Adrenal gland (tissue), 12 donors: ENCODE results near the gene PAMR1. TPM values are rescaled to one million over a fixed set of nuclear protein-coding genes. Genes with fewer than 3 reads are reported as not detected.
A peak's percentile ranks its signal among the peaks of the same experiment; 100 is the strongest.

ENCODE experiments used
- DNase-seq, 7 donors: peaks; one replicate each; pipeline ENCODE4 v3.0.0-alpha.2; 2019 to 2020
- H3K27ac ChIP-seq, 5 donors: fragments of 200-600 bp; sonication (generic) in 4 of 5; 1 replicate in 3 of 5; 2 replicates in 2 of 5; pipeline versions ENCODE4 v1.5.1 to v1.8.0; 2016 to 2020; ENCODE audit warnings: mild to moderate bottlenecking in 1 of 5
- H3K27me3 ChIP-seq: fragments of 200-600 bp; 2 replicates; pipeline ENCODE4 v1.8.0; 2021
- H3K36me3 ChIP-seq, 2 donors: fragments of 200-600 bp; replicated peaks in 1 of 2; 1 replicate in 1 of 2; 2 replicates in 1 of 2; pipeline versions ENCODE4 v1.5.1 to v1.8.0; 2018 to 2022
- H3K4me1 ChIP-seq, 2 donors: fragments of 200-600 bp; replicated peaks in 1 of 2; 1 replicate in 1 of 2; 2 replicates in 1 of 2; pipeline versions ENCODE4 v1.5.1 to v1.8.0; 2018 to 2021
- H3K4me3 ChIP-seq, 4 donors: fragments of 200-600 bp; sonication (generic) in 3 of 4; one replicate each; pipeline ENCODE4 v1.5.1; 2016 to 2018
- H3K9me3 ChIP-seq, 3 donors: fragments of 200-600 bp; sonication (generic) in 1 of 3; replicated peaks in 1 of 3; 1 replicate in 2 of 3; 2 replicates in 1 of 3; pipeline versions ENCODE4 v1.5.1 to v1.8.0; 2016 to 2021
- POLR2A ChIP-seq, 2 donors: fragments of 450-650 bp; IDR thresholded peaks; one replicate each; pipeline ENCODE4 v1.6.1; 2017; ENCODE audit warnings: antibody characterized with exemption in 2 of 2, mild to moderate bottlenecking in 2 of 2, moderate library complexity in 1 of 2
- WGBS, 4 donors: extraction: QIAGEN DNeasy Blood & Tissue Kit in 2 of 4; methylation state at CpG; one replicate each; pipeline versions ENCODE4 v1.1.5 to v1.1.7; 2013 to 2017; 5-methylcytosine and 5-hydroxymethylcytosine counted together
- intact Hi-C, 2 donors: fragments of 100-400 bp; cut with DNase I; formaldehyde crosslinking; loops; one replicate each; pipeline versions ENCODE4 v1.14.1 to v1.15.0; 2022 to 2023
- polyA plus RNA-seq, 3 donors: library from polyadenylated mRNA; stranded (reverse); fragments of 200-250 nt in 2 of 3; fragments of 350-450 nt in 1 of 3; fragmentation: Illumina TruSeq in 1 of 3; extraction: RNeasy Lipid Tissue Mini Kit (QIAGEN cat#74804) in 1 of 3; gene quantifications; one replicate each; pipeline ENCODE4 v1.2.3, GENCODE V29; 2013 to 2014
- total RNA-seq, 9 donors: library from RNA; depleted of rRNA in 4 of 9; stranded (reverse); fragments of >200 nt in 4 of 9; fragments of 120-200 nt in 1 of 9; fragmentation: NEBNext Ultra II Directional in 1 of 9; extraction: Animal tissue kit (Norgen Biotek cat#: 25700) in 1 of 9; gene quantifications; one replicate each; pipeline versions ENCODE4 v1.1.0 to v1.2.4, GENCODE V29; 2013 to 2023
- TF ChIP-seq, protein P1 (sequence below), 6 experiments: fragments of 450-650 bp in 4 of 6; fragments of 200-600 bp in 2 of 6; sonication (generic) in 1 of 6; IDR thresholded peaks; 1 replicate in 5 of 6; 2 replicates in 1 of 6; pipeline versions ENCODE4 v1.5.1 to v1.8.0; 2016 to 2021; ENCODE audit warnings: antibody characterized with exemption in 6 of 6, mild to moderate bottlenecking in 2 of 6, moderate library complexity in 1 of 6
- donor health status: healthy with polysubstance abuse.
- donor health status: Bipolar disorder and iron deficiency.
- donor health status: DM: yes; HTN: yes; CAD: no.
- donor health status: DM: no; HTN: no; CAD: no.
- donor health status: DM: no; HTN: no; CAD: no.
- donor health status: DM: yes; HTN: yes; CAD: no.

The PAMR1 gene
- total and polyA plus RNA-seq, 12 donors: 4.3 to 25.7 (median 11.2) TPM

DNA sequence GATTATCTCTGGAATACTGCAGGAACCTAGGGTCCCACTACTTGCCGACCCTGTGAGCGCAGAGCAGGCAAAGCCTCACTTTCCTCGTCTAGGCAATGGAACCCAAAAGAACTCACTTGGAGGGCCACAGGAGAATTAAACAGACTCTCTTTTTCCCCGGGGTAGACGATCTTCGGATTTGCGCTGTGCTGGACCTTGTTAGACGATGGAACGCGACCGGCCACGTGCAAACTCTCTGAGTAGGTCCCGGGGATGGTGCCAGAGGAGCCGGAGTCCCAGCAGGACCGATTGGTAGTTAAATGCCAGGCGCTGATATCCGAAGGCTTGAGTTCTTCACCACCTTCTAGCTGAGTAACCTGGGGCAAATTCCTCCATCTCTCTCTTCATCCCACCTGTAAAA, 105.0 kb downstream of the PAMR1 start:
- no peak for DNase-seq
- TF ChIP-seq POLR2A (IDR thresholded peaks at IDR 0.05): no peak
- TF ChIP-seq, protein P1, sequence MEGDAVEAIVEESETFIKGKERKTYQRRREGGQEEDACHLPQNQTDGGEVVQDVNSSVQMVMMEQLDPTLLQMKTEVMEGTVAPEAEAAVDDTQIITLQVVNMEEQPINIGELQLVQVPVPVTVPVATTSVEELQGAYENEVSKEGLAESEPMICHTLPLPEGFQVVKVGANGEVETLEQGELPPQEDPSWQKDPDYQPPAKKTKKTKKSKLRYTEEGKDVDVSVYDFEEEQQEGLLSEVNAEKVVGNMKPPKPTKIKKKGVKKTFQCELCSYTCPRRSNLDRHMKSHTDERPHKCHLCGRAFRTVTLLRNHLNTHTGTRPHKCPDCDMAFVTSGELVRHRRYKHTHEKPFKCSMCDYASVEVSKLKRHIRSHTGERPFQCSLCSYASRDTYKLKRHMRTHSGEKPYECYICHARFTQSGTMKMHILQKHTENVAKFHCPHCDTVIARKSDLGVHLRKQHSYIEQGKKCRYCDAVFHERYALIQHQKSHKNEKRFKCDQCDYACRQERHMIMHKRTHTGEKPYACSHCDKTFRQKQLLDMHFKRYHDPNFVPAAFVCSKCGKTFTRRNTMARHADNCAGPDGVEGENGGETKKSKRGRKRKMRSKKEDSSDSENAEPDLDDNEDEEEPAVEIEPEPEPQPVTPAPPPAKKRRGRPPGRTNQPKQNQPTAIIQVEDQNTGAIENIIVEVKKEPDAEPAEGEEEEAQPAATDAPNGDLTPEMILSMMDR (IDR thresholded peaks at IDR 0.05): no peak
- no peaks in the 10 kb centered on the region for H3K36me3 ChIP-seq
- no peaks in the 10 kb centered on the region for H3K9me3 ChIP-seq
- peaks cover 12 to 16% of the 10 kb centered on the region in 2 donors for H3K4me1 ChIP-seq
- H3K27ac ChIP-seq: no peak overlapping the region
- WGBS, 4 donors: 12 to 35% (median 21%) methylated on average over 14 to 17 of the region's 17 CpGs
- H3K4me3 ChIP-seq: no peak overlapping the region
- peaks cover 42% of the 10 kb centered on the region for H3K27me3 ChIP-seq
- intact Hi-C loops: no loop called here

GRCh38 chr11:35419830-35420333, 105.5 kb downstream of the PAMR1 start:
- Histone ChIP-seq H3K27ac (no peak overlapping the region), H3K4me1 (peaks cover 12 to 16% of the 10 kb centered on the region in 2 donors), H3K27me3 (peaks cover 42% of the 10 kb centered on the region), H3K36me3 (no peaks in the 10 kb centered on the region), H3K9me3 (no peaks in the 10 kb centered on the region), H3K4me3 (peak overlapping the region in 1 of 4 donors; percentile 38)
- intact Hi-C loops: no loop called here
- WGBS, 4 donors: 4 to 8% (median 6%) methylated on average over 25 to 41 of the region's 41 CpGs
- no peak for DNase-seq
- no peak for TF ChIP-seq POLR2A (IDR thresholded peaks at IDR 0.05)
- TF ChIP-seq, protein P1 (IDR thresholded peaks at IDR 0.05): no peak

DNA sequence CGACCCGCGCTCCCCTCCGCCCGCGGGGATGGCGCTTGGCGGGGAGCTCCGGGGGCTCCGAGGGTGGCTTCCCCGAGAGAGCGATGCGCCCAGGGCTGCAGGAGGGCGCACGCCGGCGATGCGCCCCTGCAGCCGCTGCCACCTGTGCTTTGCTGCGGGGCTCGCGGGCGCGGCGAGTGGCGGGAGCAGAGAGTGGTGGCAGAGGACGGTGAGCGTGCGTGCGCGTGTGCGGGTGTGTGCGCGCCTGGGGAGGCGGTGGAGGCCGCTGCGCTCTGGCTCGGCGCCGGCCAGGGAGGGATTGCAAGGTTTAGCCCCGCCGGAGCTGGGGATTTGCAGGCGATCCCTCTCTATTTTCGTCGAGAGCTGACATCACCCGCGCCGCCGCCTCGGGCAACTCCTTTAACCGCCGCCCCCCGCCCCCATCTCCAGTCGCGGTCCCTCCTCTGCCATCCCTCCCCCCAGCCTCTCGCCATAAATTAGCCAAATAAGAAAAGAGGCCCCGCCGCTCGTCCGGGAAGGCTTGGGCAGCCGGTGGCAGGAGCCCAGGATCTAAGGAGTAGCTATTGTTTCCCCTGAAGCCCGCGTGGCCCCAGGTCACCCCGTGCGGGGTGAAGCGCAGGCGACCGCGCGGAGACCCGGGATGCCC, 106.1 kb downstream of the PAMR1 start, which contains the start of gene SLC1A2:
TSS of gene SLC1A2 (minus strand) at position 375 of the 646 bp plus-strand sequence. CDS start 592 bp downstream, outside the sequence.
- Histone ChIP-seq H3K27ac (no peak within 1 kb of the TSS), H3K4me1 (peaks cover 12 to 16% of the 10 kb centered on the region in 2 donors), H3K9me3 (no peaks in the 10 kb centered on the region), H3K36me3 (no peaks in the 10 kb centered on the region), H3K4me3 (peak within 1 kb of the TSS in 1 of 4 donors; percentile 38), H3K27me3 (peaks cover 42% of the 10 kb centered on the region)
- TF ChIP-seq, protein P1 (IDR thresholded peaks at IDR 0.05): no peak
- no peak for TF ChIP-seq POLR2A (IDR thresholded peaks at IDR 0.05)
- 0 to 3% (median 1%) methylated on average over 13 to 71 of the region's 71 CpGs for WGBS, 4 donors
- peak in 1 of 7 donors; percentile 31 for DNase-seq
- intact Hi-C loops: no loop called here

DNA sequence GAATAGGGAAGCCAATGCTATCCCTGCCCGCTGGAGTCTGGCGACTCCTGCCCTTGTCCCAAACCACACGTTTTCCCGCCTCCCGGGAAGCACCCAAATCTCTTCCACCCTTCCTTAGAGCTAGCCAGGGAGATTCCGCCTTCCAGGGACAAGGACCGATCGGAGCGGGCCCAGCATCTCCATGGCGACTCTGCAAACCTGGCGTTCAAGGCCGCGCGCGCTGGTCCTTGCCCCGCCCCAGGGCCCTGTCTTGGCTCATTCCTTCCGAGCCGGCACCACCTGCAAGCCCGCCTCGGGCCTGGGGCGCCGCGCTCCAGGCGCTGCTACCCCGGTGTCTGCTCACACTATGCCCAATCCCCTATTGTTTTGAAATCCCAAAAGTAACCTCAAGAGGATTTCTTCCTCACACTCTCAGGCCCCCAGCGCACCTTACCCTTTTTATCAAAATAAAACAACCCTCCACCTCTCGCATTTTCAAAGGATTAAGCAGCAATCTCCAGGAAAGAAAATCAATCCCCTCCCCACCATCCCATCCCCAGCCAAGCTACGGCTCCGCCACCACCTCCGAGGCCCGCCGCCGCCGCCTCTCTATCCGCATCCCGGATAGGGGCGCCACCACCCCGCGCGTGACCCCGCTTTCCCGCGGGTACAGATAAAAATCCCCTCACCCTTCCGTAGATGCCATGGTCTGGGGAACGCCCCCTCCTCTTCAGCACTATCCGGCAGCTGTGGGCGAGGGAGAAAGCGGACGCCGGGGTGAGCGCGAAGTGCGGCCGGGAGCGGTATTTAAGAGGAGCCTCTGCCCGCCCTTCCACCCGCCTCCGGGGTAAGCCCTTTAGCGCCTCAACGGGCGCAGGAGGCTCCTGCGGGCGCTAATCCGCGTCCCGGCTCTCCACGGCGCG, 106.9 kb downstream of the PAMR1 start:
- intact Hi-C loops: no loop called here
- peaks cover 42% of the 10 kb centered on the region for H3K27me3 ChIP-seq
- peak in 1 of 7 donors; percentile 7 for DNase-seq
- H3K4me1 ChIP-seq: peaks cover 12 to 16% of the 10 kb centered on the region in 2 donors
- H3K4me3 ChIP-seq: peak overlapping the region in 1 of 4 donors; percentile 38
- H3K36me3 ChIP-seq: no peaks in the 10 kb centered on the region
- no peak overlapping the region for H3K27ac ChIP-seq
- TF ChIP-seq, protein P1 (IDR thresholded peaks at IDR 0.05): no peak
- WGBS, 4 donors: 9 to 17% (median 14%) methylated on average over 30 to 69 of the region's 69 CpGs
- H3K9me3 ChIP-seq: no peaks in the 10 kb centered on the region
